Stimulated activated CD8-positive, alpha-beta memory T cell treated with anti-CD3 and anti-CD28 coated beads, Interleukin-4, amount 100 ng/mL, for 4 hours (primary cell): Measurements from ENCODE around the gene CCDC87.
A peak's percentile ranks its signal among the peaks of the same experiment; 100 is the strongest.
"Not testable (repeated sequence)": the region's sequence is repeated elsewhere in the genome, so short reads cannot be mapped to it uniquely, and the experiment has no call there.

ENCODE experiments used
- DNase-seq, 2 donors: peaks; one replicate each; pipeline ENCODE4 v3.0.0-alpha.2; 2020; ENCODE audit warnings: low read depth in 2 of 2, low spot score in 1 of 2

CCDC87 gene

GRCh38 chr11:66617155-66617834, 24.4 kb upstream of the CCDC87 start:
- no peak for DNase-seq

DNA sequence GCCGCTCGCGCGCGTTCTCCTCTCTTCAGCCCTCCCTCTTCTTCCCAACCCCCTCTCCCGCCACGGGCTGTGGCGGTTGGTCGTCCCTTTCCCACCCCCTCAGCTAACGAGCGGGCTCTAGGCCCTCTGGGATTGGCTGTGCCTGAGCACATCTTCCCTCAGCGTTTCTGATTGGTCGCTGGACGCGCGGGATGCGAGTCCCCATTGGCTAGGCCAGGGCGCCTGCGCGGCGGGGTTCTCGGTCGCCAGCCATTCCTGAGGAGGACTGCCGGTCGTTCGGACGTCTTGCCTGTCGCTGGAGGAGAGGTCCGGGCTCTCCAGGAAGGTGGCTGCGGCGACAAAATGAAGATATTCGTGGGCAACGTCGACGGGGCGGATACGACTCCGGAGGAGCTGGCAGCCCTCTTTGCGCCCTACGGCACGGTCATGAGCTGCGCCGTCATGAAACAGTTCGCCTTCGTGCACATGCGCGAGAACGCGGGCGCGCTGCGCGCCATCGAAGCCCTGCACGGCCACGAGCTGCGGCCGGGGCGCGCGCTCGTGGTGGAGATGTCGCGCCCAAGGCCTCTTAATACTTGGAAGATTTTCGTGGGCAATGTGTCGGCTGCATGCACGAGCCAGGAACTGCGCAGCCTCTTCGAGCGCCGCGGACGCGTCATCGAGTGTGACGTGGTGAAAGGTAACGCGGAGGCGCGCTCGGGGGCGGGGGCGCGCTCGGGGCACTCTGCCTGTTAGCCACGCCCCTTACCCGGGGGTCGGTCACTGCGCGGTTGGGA, 23.7 kb upstream of the CCDC87 start, which contains the start of gene RBM14:
TSS of gene RBM14 (plus strand) at position 252 of the 776 bp plus-strand sequence. CDS start at position 343, 91 bp downstream.
- DNase-seq, result peak; percentile 94 to 97

- no peak for DNase-seq
Measured at GRCh38 chr11:66614073-66614472, 21.2 kb upstream of the CCDC87 start.

DNA sequence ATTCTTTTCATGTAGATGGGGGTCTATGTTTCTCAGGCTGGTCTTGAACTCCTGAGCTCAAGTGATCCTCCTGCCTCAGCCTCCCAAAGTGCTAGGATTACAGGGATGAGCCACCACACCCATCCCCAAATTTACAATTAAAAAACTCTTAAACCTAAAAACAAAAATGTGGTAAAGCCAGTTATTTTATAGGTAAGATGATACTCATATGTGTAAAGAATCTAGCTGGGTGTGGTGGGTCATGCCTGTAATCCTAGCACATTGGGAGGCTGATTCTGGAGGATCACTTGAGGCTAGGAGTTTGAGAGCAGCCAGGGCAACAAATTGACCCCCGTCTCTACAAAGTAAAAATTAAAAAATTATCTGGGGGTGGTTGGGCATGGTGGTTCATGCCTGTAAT, 19.6 kb upstream of the CCDC87 start:
- DNase-seq, result no peak

DNA sequence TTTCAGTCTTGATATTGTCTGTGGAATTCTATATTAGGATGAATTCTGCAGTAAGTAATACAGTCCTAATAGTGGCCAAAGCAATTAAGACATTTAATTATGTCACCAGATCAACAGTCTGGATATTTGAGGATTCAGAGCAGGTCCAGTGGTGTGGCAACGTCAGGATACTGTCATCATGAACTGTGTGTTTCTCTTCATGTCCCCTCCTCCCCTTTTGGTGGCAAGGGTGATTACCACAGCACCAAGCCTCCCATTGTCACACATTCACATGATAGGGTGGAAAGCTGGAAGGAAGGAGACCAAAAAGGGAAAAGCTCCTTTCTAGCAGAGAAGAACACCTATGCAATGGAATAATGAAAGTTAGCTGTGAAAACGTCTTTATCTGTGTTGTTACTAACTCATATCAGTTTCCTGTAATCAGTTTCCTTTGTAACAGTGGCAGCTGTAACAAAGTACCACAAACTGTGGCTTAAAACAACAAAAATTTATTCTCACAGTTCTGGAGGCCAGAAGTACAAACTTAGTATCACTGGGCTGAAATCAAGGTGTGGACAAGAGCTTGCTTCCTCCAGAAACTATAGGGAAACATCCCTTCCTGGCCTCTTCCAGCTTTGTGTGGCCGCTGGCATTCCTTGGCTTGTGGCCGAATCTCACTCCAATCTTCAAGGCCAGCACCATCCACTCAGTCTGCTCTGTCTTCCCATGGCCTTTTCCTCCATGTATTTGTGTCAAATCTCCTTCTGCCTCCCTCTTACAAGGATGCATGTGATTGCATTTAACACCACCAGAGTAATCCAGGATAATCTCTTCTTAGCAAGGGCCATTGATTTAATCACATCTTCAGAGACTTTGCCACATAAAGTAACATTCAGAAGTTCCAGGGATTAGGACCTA, 17.1 kb upstream of the CCDC87 start:
- no peak for DNase-seq

- no peak for DNase-seq
Measured at GRCh38 chr11:66607126-66607834, 14.4 kb upstream of the CCDC87 start.

- DNase-seq, result not testable (repeated sequence)
Measured at GRCh38 chr11:66606608-66607007, 13.7 kb upstream of the CCDC87 start.

GRCh38 chr11:66604155-66604554, 11.3 kb upstream of the CCDC87 start:
- DNase-seq, result no peak

DNA sequence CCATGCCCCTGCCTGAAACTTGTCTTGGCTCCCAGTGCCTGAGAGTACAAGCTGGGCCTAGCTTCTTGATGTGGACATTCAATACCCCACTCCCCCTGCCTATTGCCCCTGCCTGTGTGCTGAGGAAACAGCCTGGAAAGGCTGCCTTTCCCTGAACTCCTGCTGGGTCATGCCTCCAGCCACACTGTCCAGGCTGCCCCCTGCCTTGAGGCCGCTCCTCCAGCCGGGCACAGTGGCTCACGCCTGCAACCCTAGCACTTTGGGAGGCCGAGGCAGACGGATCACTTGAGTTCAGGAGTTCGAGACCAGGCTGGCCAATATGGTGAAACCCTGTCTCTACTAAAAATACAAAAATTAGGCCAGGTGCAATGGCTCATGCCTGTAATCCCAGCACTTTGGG, 10.2 kb upstream of the CCDC87 start:
- DNase-seq, result no peak

GRCh38 chr11:66600631-66601233, 7.9 kb upstream of the CCDC87 start:
- DNase-seq, result no peak

DNA sequence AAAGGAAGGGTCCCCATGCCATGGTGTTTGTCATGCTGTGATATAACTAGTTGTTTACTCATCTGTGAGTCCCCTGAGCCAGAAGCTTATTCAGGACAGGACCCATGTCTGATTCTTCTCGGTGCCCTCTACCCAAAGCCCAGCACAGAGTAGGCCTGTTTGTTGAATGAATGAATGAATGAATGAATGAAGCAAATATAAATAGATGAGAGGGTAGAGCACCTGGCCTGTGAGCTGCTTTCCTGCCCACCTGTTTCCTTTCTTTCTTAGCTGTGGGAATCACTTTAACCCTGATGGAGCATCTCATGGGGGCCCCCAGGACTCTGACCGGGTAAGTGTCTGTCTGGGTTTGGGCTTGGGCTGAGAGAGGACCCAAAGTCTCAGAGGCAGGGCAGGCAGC, 7.4 kb upstream of the CCDC87 start:
- DNase-seq, result no peak

DNA sequence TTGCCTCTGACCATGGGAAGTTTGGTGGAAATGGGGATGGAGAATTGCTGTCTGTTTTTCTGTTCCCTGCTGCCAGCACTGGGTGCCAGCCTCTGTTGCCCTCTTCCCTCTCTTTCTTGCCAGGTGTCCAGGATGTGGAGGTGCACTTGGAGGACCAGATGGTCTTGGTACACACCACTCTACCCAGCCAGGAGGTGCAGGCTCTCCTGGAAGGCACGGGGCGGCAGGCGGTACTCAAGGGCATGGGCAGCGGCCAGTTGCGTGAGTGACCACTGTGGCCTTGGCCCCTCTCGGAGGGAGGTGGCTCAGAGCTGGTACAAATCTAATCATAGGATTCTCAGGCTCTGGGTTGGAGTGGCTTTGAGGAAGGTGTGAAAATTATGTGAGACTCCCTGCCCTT, 6.1 kb upstream of the CCDC87 start:
- no peak for DNase-seq

- no peak for DNase-seq
Measured at GRCh38 chr11:66595245-66595904, 2.5 kb upstream of the CCDC87 start.

DNA sequence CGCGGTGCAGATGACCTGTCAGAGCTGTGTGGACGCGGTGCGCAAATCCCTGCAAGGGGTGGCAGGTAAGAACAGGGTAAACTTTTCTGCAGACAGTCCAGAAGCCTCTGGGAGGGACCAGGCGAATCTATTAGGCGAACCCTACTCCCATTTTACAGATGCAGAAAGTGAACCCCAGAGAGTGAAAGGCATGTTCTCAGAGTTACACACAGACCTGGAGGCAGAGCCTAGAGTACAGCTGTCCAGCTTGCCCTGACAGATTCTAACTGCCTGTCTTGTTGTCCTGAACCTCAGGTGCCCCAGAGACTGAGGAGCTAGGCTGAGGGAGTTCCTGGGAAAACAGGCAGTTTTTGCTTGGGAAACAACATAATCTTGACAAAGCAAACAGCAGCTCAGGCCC, 787 bp upstream of the CCDC87 start:
- no peak for DNase-seq

DNA sequence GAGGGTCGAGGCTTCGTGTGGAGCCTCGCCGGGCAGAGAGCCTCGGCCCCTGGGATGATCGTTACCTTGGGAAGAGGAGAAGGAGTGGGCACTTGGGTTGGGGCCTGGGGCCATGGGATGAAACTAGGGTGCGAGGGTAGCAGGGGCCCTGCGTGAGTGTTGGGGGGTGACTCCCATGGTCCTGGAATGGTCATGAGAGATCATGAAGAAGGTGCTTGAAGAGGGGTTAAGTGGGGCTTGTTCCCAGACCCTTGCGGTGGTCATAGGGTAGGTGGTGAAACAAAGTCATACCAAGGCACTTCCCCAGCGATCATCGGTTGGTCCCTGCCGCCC, 406 bp upstream of the CCDC87 start:
- DNase-seq, result no peak

GRCh38 chr11:66591175-66591574, 1.7 kb downstream of the CCDC87 start:
- no peak for DNase-seq

- DNase-seq, result no peak
Measured at GRCh38 chr11:66589996-66590675, 2.7 kb downstream of the CCDC87 start.

- DNase-seq, result not testable (repeated sequence)
Measured at GRCh38 chr11:66589315-66589714, 3.5 kb downstream of the CCDC87 start.

DNA sequence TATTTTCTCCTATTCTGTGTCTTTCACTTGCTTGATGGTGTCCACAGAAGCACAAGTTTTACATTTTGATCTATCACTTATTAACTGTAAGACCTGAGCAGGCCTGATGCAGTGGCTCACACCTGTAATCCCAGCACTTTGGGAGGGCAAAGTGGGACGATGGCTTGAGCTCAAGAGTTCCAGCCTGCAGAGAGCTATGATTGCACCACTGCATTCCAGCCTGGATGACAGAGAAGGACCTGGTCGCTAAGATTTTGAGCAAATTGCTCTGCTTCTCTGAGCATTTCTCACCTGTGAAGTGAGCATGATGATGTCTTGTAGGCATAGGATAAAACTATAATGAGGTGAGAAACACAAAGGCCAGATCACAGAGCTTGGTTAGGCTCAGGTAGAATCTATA, 6.7 kb downstream of the CCDC87 start:
- no peak for DNase-seq

DNA sequence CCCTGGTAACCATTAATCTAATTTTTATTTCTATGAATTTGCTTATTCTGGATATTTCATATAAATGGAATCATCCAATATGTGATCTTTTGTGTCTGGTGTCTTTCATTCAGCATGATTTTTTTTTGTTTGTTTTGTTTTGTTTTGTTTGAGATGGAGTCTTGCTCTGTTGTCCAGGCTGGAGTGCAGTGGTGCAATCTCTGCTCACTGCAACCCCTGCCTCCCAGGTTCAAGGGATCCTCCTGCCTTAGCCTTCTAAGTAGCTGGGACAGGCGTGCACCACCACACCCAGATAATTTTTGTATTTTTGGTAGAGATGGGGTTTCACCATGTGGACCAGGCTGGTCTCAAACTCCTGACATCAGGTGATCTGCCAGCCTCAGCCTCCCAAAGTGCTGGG, 7.4 kb downstream of the CCDC87 start:
- DNase-seq, result not testable (repeated sequence)
